IMR-90 (cell line): Measurements from ENCODE around the gene TAF1B.

Experiments used
- BHLHE40 ChIP-seq: fragments of 150-350 bp; IDR thresholded peaks from 2 replicates; pipeline ENCODE4 v1.6.1; 2016; ENCODE audit warnings: mild to moderate bottlenecking, low read depth, low read length
- CTCF ChIP-seq: conservative IDR thresholded peaks from 2 replicates; pipeline ENCODE4 v1.5.1; 2012; ENCODE audit warnings: mild to moderate bottlenecking, low read depth, low read length, improper control_type of control experiment
- NFE2L2 ChIP-seq: fragments of 150-350 bp; IDR thresholded peaks from 2 replicates; pipeline ENCODE4 v1.6.1; 2016; ENCODE audit warnings: low read depth, mild to moderate bottlenecking, low read length
- POLR2A ChIP-seq: IDR thresholded peaks from 2 replicates; pipeline ENCODE4 v1.6.1; 2012; ENCODE audit warnings: mild to moderate bottlenecking, low read depth, low read length

GRCh38 chr2:9807056-9807455, 36.2 kb upstream of the TAF1B start:
- no peak for TF ChIP-seq CTCF
- TF ChIP-seq BHLHE40 = no peak
- TF ChIP-seq NFE2L2 = no peak
- no peak for TF ChIP-seq POLR2A
